Measurements from ENCODE around the gene ZBTB16. TPM values are rescaled to one million over a fixed set of nuclear protein-coding genes. Genes with fewer than 3 reads are reported as not detected.

The ZBTB16 gene
- polyA plus RNA-seq, 1 donor from 2014 or later: 0.45 TPM

DNA sequence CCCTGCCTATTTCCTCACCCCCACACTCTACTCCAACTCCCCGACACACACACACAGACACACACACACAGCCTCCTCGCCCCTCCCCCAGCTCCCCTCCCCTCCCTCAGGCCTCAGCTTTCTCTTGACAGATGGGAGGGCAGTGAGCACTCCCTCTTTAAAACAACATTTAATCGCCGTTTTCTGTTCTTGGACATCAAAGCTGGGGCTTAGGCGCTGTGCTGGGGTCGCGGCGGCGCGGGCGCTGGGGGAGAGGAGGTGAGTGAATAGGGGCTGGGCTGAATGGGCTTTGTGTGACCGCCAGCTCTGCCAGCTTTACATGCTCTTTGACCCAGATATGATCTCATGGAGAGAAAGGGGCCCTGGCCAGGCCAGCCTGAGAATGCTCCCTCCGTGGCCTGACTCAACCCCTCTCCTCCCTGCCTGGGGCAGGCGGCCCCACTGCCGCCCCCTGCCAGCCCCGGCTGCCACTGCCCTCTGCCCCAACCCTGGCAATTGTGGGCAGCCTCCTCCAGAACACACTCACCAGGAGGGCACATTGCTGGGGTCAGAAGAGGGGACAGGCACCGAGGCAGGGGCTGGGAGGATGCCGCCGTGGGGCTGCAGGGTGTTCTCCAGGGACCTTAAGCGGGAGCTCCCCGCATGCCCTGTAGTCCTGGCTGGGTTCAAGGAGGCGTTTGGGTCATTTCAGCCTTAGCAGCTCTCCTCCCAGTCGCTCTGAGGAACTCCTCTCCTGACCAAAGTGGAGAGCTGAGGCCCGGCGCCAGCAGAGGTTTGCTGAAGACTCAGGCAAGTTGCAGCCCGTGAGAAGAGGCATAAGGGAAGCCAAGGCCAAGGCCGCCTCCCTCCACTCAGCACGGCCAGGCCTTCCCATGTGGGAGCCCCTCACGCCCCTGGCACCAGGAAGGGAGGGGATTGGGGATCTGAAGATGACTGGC lies 198.4 kb downstream of the ZBTB16 start:
- Histone ChIP-seq H3K79me2 (replicated peaks; ENCODE audit: insufficient read depth, low read length) (no peaks in the 10 kb centered on the region), H2AFZ (ENCODE audit: low read depth, low read length) (no peak overlapping the region), H3K27me3 (ENCODE audit: insufficient read depth, low read depth, low read length) (no peaks in the 10 kb centered on the region), H4K20me1 (ENCODE audit: insufficient read depth) (no peaks in the 10 kb centered on the region), H3F3A (ENCODE audit: insufficient read depth, low read length, poor library complexity, severe bottlenecking) (no peaks in the 10 kb centered on the region), H3K36me3 (ENCODE audit: insufficient read depth, low read length) (no peaks in the 10 kb centered on the region), H3K9me2 (ENCODE audit: insufficient read depth, low read length) (no peaks in the 10 kb centered on the region), H3K9me3 (ENCODE audit: low read length) (no peaks in the 10 kb centered on the region), H3K4me3 (ENCODE audit: low read length) (no peak overlapping the region), H3K27ac (ENCODE audit: low read length) (no peak overlapping the region), H3K9ac (ENCODE audit: low read length) (no peak overlapping the region), H3K4me2 (ENCODE audit: low read length) (no peak overlapping the region)
- TF ChIP-seq, protein P1, sequence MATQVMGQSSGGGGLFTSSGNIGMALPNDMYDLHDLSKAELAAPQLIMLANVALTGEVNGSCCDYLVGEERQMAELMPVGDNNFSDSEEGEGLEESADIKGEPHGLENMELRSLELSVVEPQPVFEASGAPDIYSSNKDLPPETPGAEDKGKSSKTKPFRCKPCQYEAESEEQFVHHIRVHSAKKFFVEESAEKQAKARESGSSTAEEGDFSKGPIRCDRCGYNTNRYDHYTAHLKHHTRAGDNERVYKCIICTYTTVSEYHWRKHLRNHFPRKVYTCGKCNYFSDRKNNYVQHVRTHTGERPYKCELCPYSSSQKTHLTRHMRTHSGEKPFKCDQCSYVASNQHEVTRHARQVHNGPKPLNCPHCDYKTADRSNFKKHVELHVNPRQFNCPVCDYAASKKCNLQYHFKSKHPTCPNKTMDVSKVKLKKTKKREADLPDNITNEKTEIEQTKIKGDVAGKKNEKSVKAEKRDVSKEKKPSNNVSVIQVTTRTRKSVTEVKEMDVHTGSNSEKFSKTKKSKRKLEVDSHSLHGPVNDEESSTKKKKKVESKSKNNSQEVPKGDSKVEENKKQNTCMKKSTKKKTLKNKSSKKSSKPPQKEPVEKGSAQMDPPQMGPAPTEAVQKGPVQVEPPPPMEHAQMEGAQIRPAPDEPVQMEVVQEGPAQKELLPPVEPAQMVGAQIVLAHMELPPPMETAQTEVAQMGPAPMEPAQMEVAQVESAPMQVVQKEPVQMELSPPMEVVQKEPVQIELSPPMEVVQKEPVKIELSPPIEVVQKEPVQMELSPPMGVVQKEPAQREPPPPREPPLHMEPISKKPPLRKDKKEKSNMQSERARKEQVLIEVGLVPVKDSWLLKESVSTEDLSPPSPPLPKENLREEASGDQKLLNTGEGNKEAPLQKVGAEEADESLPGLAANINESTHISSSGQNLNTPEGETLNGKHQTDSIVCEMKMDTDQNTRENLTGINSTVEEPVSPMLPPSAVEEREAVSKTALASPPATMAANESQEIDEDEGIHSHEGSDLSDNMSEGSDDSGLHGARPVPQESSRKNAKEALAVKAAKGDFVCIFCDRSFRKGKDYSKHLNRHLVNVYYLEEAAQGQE (IDR thresholded peaks at IDR 0.05; ENCODE audit: borderline replicate concordance): no peak
- TF ChIP-seq SMC3 (conservative IDR thresholded peaks at IDR 0.05; ENCODE audit: poor library complexity) (peak; percentile 34), MXI1 (conservative IDR thresholded peaks at IDR 0.05; ENCODE audit: poor library complexity, severe bottlenecking) (no peak)
- TF ChIP-seq, protein P2, sequence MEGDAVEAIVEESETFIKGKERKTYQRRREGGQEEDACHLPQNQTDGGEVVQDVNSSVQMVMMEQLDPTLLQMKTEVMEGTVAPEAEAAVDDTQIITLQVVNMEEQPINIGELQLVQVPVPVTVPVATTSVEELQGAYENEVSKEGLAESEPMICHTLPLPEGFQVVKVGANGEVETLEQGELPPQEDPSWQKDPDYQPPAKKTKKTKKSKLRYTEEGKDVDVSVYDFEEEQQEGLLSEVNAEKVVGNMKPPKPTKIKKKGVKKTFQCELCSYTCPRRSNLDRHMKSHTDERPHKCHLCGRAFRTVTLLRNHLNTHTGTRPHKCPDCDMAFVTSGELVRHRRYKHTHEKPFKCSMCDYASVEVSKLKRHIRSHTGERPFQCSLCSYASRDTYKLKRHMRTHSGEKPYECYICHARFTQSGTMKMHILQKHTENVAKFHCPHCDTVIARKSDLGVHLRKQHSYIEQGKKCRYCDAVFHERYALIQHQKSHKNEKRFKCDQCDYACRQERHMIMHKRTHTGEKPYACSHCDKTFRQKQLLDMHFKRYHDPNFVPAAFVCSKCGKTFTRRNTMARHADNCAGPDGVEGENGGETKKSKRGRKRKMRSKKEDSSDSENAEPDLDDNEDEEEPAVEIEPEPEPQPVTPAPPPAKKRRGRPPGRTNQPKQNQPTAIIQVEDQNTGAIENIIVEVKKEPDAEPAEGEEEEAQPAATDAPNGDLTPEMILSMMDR (IDR thresholded peaks at IDR 0.05; ENCODE audit: poor library complexity, severe bottlenecking): peak; percentile 37

DNA sequence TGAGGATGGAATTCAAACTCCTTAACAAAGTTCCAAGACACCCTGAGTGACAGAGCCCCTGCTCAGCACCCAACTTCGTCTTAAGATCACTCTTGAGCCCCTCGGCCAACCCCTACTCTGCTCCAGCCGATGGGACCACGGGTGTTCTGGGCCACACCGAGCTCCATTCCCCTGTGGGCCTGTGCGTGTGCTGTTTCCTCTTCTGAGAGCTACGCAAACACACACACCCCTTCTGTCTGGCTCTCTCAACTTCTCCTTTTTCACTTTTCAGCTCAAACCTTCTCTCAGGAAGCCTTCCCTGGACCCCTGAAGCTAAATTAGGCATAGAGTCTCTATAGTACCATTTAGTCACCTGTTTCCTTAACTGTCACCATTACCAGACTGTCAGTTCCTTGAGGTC lies 199.2 kb downstream of the ZBTB16 start:
- no peaks in the 10 kb centered on the region for H3K36me3 ChIP-seq (ENCODE audit: insufficient read depth, low read length)
- H3K9me2 ChIP-seq (ENCODE audit: insufficient read depth, low read length): no peaks in the 10 kb centered on the region
- no peak overlapping the region for H3K27ac ChIP-seq (ENCODE audit: low read length)
- H2AFZ ChIP-seq (ENCODE audit: low read depth, low read length): no peak overlapping the region
- no peak overlapping the region for H3K4me2 ChIP-seq (ENCODE audit: low read length)
- no peak overlapping the region for H3K9ac ChIP-seq (ENCODE audit: low read length)
- H3K9me3 ChIP-seq (ENCODE audit: low read length): no peaks in the 10 kb centered on the region
- H3K27me3 ChIP-seq (ENCODE audit: insufficient read depth, low read depth, low read length): no peaks in the 10 kb centered on the region
- TF ChIP-seq MXI1 (conservative IDR thresholded peaks at IDR 0.05; ENCODE audit: poor library complexity, severe bottlenecking) (no peak), RAD21 (conservative IDR thresholded peaks at IDR 0.05) (no peak), POLR2AphosphoS5 (IDR thresholded peaks at IDR 0.05) (no peak)
- no peaks in the 10 kb centered on the region for H4K20me1 ChIP-seq (ENCODE audit: insufficient read depth)
- no peaks in the 10 kb centered on the region for H3F3A ChIP-seq (ENCODE audit: insufficient read depth, low read length, poor library complexity, severe bottlenecking)
- no peaks in the 10 kb centered on the region for H3K79me2 ChIP-seq (replicated peaks; ENCODE audit: insufficient read depth, low read length)
- H3K4me3 ChIP-seq (ENCODE audit: low read length): no peak overlapping the region

DNA sequence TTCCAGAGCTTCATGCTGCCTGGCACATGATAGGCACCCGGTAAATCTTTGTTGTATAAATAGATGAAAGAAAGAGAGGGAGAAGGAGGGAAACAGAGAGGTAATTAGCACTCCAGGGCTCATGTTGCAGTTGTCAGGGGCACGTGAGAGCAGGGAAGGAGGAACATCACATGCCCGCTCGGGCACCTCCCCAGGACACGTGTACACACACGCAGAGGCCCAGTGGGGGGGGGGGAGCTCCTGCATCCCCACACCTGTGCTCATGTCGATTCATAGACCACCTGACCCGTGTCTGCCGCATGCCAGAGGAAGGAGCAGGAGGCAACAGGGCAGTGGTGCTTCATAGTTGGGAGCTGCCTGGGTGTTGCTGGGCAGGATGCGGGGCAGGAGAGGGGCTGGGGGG lies 199.6 kb downstream of the ZBTB16 start:
- Histone ChIP-seq H3K27ac (ENCODE audit: low read length) (no peak overlapping the region), H3K9me3 (ENCODE audit: low read length) (no peaks in the 10 kb centered on the region), H3F3A (ENCODE audit: insufficient read depth, low read length, poor library complexity, severe bottlenecking) (no peaks in the 10 kb centered on the region), H3K36me3 (ENCODE audit: insufficient read depth, low read length) (no peaks in the 10 kb centered on the region), H3K27me3 (ENCODE audit: insufficient read depth, low read depth, low read length) (no peaks in the 10 kb centered on the region), H3K79me2 (replicated peaks; ENCODE audit: insufficient read depth, low read length) (no peaks in the 10 kb centered on the region), H3K4me2 (ENCODE audit: low read length) (no peak overlapping the region), H3K9ac (ENCODE audit: low read length) (no peak overlapping the region), H3K9me2 (ENCODE audit: insufficient read depth, low read length) (no peaks in the 10 kb centered on the region), H3K4me3 (ENCODE audit: low read length) (no peak overlapping the region), H2AFZ (ENCODE audit: low read depth, low read length) (no peak overlapping the region), H4K20me1 (ENCODE audit: insufficient read depth) (no peaks in the 10 kb centered on the region)
- TF ChIP-seq EZH2 (IDR thresholded peaks at IDR 0.05; ENCODE audit: borderline replicate concordance, insufficient read depth, low read length, poor library complexity, severe bottlenecking) (no peak), MXI1 (conservative IDR thresholded peaks at IDR 0.05; ENCODE audit: poor library complexity, severe bottlenecking) (no peak), SMC3 (conservative IDR thresholded peaks at IDR 0.05; ENCODE audit: poor library complexity) (no peak), EP300 (conservative IDR thresholded peaks at IDR 0.05; ENCODE audit: poor library complexity, severe bottlenecking) (no peak), TAF1 (IDR thresholded peaks at IDR 0.05; ENCODE audit: low read depth) (no peak), RAD21 (conservative IDR thresholded peaks at IDR 0.05) (no peak), POLR2AphosphoS5 (IDR thresholded peaks at IDR 0.05) (no peak)
- TF ChIP-seq, protein P1 (IDR thresholded peaks at IDR 0.05; ENCODE audit: borderline replicate concordance): no peak
- TF ChIP-seq, protein P2 (IDR thresholded peaks at IDR 0.05; ENCODE audit: poor library complexity, severe bottlenecking): no peak
